NCI-H524 (cell line): ENCODE data around the gene XPC.
A peak's percentile ranks its signal among the peaks of the same experiment; 100 is the strongest.

ENCODE experiments used
- DNase-seq, 2 experiments: peaks; one replicate each; lab custom pipeline; 2025; lab: John Stamatoyannopoulos, UW

The XPC gene

GRCh38 chr3:14206548-14207177, 28.3 kb upstream of the XPC start:
- DNase-seq, result no peak

GRCh38 chr3:14204515-14205284, 26.3 kb upstream of the XPC start:
- no peak for DNase-seq

- DNase-seq, result peak in 1 of 2 experiments; percentile 63
Measured at GRCh38 chr3:14203521-14204079, 25.2 kb upstream of the XPC start.

GRCh38 chr3:14202874-14203520, 24.6 kb upstream of the XPC start:
- DNase-seq, result no peak

GRCh38 chr3:14201940-14202684, 23.7 kb upstream of the XPC start:
- no peak for DNase-seq

GRCh38 chr3:14200841-14201240, 22.4 kb upstream of the XPC start:
- DNase-seq, result no peak

GRCh38 chr3:14200276-14200675, 21.9 kb upstream of the XPC start:
- DNase-seq, result peak in 1 of 2 experiments; percentile 10

GRCh38 chr3:14199641-14200040, 21.2 kb upstream of the XPC start:
- no peak for DNase-seq

- DNase-seq, result no peak
Measured at GRCh38 chr3:14194865-14195264, 16.5 kb upstream of the XPC start.

- no peak for DNase-seq
Measured at GRCh38 chr3:14188041-14188754, 9.8 kb upstream of the XPC start.

GRCh38 chr3:14186854-14187458, 8.6 kb upstream of the XPC start:
- no peak for DNase-seq

GRCh38 chr3:14183015-14183577, 4.7 kb upstream of the XPC start:
- no peak for DNase-seq

GRCh38 chr3:14181253-14181652, 2.9 kb upstream of the XPC start:
- no peak for DNase-seq

GRCh38 chr3:14179795-14180194, 1.4 kb upstream of the XPC start:
- no peak for DNase-seq

- no peak for DNase-seq
Measured at GRCh38 chr3:14179114-14179465, 689 bp upstream of the XPC start.

GRCh38 chr3:14177580-14178246, 688 bp downstream of the XPC start:
- DNase-seq, result peak in 1 of 2 experiments; percentile 23

GRCh38 chr3:14175383-14176037, 2.9 kb downstream of the XPC start:
- no peak for DNase-seq

- DNase-seq, result no peak
Measured at GRCh38 chr3:14174483-14174882, 3.9 kb downstream of the XPC start.

GRCh38 chr3:14172496-14172895, 5.9 kb downstream of the XPC start:
- no peak for DNase-seq
